Activated T-cell treated with anti-CD3 and anti-CD28 coated beads, Interleukin-2, amount 50 U/mL, for 72 hours (primary cell): ENCODE results near the gene PPP4R1. TPM values are rescaled to one million over a fixed set of nuclear protein-coding genes. Genes with fewer than 3 reads are reported as not detected.

Experiments used
- ATAC-seq, 2 donors: fragments of 150-1000 bp; cut with Tn5 transposase; replicated peaks in 1 of 2; 2 replicates each; pipeline ENCODE4 v1.10.0; 2021; ENCODE audit warnings: moderate library complexity in 2 of 2, mild to moderate bottlenecking in 1 of 2
- DNase-seq, 2 donors: peaks; one replicate each; pipeline ENCODE4 v3.0.0; 2021 to 2022; ENCODE audit warnings: mixed read lengths in 1 of 2
- H3K27ac Mint-ChIP-seq: one replicate; pipeline ENCODE4 v1.8.0; 2022; ENCODE audit warnings: mild to moderate bottlenecking, moderate library complexity, mixed read lengths
- H3K27me3 Mint-ChIP-seq: one replicate; pipeline ENCODE4 v1.8.0; 2022; ENCODE audit warnings: low read depth, mixed read lengths
- H3K36me3 Mint-ChIP-seq, 2 donors: one replicate each; pipeline ENCODE4 v1.8.0; 2022; ENCODE audit warnings: mixed read lengths in 2 of 2, mild to moderate bottlenecking in 1 of 2; ENCODE audit not compliant: insufficient read depth in 2 of 2
- H3K4me1 Mint-ChIP-seq: one replicate; pipeline ENCODE4 v1.8.0; 2022; ENCODE audit warnings: low read depth, mixed read lengths
- H3K4me3 Mint-ChIP-seq, 2 donors: one replicate each; pipeline ENCODE4 v1.8.0; 2022; ENCODE audit warnings: mild to moderate bottlenecking in 2 of 2, mixed read lengths in 2 of 2, moderate library complexity in 2 of 2
- H3K9me3 Mint-ChIP-seq, 2 donors: one replicate each; pipeline ENCODE4 v1.8.0; 2022; ENCODE audit warnings: mixed read lengths in 2 of 2
- total RNA-seq, 2 donors: library from RNA; stranded (reverse); gene quantifications; one replicate each; pipeline ENCODE4 v1.2.3, GENCODE V29; 2022

The PPP4R1 gene, protein sequence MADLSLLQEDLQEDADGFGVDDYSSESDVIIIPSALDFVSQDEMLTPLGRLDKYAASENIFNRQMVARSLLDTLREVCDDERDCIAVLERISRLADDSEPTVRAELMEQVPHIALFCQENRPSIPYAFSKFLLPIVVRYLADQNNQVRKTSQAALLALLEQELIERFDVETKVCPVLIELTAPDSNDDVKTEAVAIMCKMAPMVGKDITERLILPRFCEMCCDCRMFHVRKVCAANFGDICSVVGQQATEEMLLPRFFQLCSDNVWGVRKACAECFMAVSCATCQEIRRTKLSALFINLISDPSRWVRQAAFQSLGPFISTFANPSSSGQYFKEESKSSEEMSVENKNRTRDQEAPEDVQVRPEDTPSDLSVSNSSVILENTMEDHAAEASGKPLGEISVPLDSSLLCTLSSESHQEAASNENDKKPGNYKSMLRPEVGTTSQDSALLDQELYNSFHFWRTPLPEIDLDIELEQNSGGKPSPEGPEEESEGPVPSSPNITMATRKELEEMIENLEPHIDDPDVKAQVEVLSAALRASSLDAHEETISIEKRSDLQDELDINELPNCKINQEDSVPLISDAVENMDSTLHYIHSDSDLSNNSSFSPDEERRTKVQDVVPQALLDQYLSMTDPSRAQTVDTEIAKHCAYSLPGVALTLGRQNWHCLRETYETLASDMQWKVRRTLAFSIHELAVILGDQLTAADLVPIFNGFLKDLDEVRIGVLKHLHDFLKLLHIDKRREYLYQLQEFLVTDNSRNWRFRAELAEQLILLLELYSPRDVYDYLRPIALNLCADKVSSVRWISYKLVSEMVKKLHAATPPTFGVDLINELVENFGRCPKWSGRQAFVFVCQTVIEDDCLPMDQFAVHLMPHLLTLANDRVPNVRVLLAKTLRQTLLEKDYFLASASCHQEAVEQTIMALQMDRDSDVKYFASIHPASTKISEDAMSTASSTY
- 10 to 100 TPM; 17.5 to 23.7 TPM for total RNA-seq

DNA sequence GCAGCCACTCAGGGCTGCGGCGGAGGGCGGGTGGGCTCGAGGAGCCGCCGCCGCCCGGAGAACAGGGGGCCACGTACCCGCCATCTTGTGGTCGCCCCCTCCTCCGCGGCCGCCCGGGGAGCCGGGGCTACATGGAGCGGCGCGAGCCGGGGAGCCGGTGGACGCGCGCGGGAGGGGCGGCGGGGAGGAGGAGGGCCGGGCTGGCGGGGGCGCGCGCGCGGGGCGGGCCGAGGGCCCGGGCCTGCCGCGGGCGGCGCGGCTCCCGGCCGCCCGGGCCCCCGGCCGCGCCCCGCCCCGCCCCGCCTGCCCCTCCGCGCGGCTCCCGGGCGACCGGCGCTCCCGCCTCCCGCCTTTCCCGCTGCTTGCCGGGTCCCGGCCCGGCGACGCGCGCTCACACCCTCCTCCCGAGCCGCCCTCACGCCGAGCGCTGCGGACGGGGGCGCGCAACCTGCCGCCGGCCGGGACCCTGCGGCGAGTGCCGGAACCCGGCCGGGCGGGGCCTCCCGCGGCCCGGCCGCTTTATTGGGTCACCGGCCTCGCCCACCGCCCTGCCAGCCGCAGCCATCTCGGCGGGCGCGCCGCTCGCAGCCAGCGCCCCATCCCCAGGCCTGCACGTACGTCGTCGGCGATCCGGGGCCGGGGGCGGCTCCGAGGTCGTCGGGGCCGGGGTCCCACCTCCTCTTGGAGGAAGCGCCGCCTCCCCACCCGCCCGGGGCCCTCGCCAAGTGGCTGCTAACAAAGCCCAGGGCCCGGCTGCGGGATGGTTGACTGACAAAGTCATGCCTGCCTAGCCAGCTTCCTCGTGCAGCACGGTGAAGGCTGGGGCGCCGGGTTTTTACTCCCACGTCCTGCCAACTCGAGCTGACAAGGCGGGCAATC is at the start of gene PPP4R1:
Gene PPP4R1 (minus strand): TSS at position 159 of the 879 bp plus-strand sequence. CDS start 75 bp downstream, at position 84.
- Mint-ChIP-seq H3K36me3 (peaks cover 4% of the 10 kb centered on the region in 2 donors), H3K27me3 (no peaks in the 10 kb centered on the region), H3K9me3 (no peaks in the 10 kb centered on the region), H3K4me3 (peak within 1 kb of the TSS; percentile 96 to 97), H3K27ac (peak within 1 kb of the TSS; percentile 95), H3K4me1 (peaks cover 46% of the 10 kb centered on the region)
- ATAC-seq: peak; percentile 68 to 69
- DNase-seq: peak; percentile 70 to 76

DNA sequence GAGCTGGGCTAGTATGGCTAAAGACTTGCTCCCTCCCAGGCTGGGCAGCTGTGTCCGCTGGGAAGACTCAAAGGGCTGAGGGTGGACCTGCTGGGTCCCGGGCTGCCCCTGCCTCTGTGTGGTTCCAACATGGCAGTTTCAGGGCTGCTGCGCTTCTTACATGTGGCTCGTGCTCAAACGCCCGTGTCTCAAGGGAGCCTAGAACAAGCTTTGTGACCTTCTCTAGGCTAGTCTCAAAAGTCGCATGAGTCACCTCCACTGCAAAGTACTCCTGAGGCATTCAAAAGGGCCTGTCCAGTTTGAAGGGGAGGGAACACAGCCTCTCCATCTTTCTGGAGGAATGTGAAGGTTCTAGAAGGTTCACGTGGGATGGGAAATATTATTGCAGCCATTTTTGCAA is 49.0 kb upstream of the PPP4R1 start:
- Mint-ChIP-seq H3K27ac (no peak overlapping the region), H3K27me3 (no peaks in the 10 kb centered on the region), H3K4me1 (no peaks in the 10 kb centered on the region), H3K4me3 (no peak overlapping the region), H3K9me3 (no peaks in the 10 kb centered on the region), H3K36me3 (no peaks in the 10 kb centered on the region)
- DNase-seq (no peak), ATAC-seq (no peak)

DNA sequence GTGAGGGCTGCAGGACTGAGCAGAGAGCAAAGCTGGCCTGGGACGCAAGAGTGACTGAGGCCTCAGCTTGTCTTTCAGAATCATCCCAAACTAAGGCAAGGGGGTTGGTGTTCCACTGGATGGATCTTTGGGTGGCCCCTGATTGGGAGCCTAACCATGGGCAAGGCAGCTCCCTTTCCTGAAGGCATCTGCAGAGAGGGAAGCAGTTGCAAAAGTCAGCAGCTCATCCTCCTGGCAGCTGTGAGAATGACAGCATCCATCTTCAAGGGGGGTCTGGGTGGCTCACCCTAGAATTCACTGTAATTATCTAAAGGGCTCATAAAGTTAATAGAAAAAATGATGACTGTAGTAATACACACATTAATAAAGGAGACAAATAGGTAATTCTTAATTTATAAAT is 47.2 kb upstream of the PPP4R1 start:
- Mint-ChIP-seq H3K27me3 (no peaks in the 10 kb centered on the region), H3K4me1 (no peaks in the 10 kb centered on the region), H3K27ac (no peak overlapping the region), H3K36me3 (no peaks in the 10 kb centered on the region), H3K9me3 (no peaks in the 10 kb centered on the region), H3K4me3 (no peak overlapping the region)
- no peak for ATAC-seq
- DNase-seq: no peak

DNA sequence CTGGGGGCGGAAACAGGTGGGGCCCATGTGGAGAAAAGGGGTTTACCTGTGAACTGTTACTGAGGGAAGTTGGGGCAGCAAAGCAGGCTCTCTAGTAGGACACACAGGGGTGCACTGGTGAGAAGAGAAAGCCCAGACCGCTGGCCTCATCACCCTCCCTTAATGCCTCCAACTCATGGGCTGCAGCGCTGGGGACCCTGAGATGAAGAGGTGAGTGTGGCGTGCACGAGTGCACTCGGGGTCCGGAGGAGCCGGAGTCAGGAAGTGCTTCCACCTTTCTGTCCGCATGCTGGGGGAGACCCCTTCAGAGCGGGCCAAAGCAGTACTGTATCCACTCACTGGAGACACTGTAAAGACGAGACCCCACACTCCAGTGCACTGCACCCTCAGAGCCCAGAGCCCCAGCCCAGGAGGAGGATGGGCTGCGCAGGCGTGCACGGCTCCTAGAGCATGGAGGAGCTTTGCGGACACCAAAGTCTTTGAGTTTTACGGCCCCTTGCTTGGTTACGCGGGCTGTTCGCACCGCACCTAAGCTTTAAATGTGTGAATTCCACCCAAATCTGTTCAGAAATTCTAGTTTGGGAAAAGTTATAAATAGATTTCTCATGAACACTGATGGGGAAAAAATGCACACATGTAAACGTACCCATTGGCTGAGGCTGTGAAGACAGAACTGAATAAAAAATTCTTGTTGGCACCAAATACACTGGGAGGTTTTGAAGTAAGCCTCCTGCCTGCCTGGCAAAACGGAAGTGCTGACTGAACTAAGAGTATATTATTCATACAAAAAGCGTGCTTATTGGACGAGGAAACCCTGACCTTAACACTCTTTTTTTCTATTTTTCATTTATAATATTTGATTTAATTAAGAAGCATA is 45.4 kb upstream of the PPP4R1 start:
- no peak overlapping the region for H3K27ac Mint-ChIP-seq
- H3K4me1 Mint-ChIP-seq: no peaks in the 10 kb centered on the region
- ATAC-seq: no peak
- no peak overlapping the region for H3K4me3 Mint-ChIP-seq
- H3K27me3 Mint-ChIP-seq: no peaks in the 10 kb centered on the region
- H3K36me3 Mint-ChIP-seq: no peaks in the 10 kb centered on the region
- no peak for DNase-seq
- no peaks in the 10 kb centered on the region for H3K9me3 Mint-ChIP-seq

DNA sequence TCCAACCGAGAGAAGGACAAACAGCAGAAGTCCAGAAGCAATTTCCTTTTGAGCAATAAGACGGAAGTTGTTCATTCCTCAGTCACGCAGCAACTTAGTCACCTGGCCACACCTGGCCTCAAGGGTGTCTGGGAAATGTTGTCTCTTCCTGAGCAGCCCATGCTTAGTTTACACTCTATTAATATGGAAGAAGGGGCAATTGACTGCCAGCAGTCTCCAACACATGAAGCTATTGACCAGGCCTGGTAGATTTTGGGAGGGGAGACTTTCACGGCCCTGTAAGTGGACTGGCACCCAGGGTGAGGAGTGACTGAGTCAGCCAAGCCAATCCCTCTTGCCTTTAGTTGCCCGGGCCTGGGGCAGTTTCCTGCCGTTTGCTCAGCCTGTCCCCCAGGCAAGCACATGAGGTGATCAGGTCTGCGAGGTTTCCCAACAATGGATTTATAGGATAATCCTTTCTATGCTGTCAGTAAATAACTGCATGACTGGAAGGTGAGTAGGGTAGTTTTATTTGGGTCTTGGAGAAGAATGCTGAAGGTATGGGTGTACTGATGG is 43.8 kb upstream of the PPP4R1 start:
- Mint-ChIP-seq H3K4me1 (no peaks in the 10 kb centered on the region), H3K27ac (no peak overlapping the region), H3K27me3 (no peaks in the 10 kb centered on the region), H3K4me3 (no peak overlapping the region), H3K9me3 (no peaks in the 10 kb centered on the region), H3K36me3 (no peaks in the 10 kb centered on the region)
- ATAC-seq: no peak
- no peak for DNase-seq

DNA sequence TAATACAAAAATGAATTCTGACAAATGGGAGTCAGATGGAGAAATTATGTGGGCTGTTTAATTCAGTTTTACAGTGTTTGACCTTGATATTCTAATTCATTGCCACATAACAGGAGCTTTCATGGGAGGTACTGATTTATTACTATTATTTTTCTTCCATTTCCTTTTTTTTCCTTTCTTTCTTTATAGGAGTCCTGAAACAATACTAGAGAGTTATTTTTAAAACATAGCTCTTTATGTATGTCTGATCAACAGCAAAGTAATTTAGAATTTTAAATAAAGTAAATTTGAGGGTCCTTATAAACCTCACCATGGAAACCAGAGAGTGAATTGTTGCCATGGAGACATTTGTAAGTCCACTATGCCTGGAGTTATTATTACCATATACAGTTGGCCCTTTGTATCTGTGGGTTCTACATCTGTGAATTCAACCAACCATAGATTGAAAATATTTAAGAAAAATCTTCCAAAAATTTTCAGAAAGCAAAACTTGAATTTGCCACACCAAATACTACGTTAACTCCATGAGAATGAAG is 40.9 kb upstream of the PPP4R1 start:
- H3K4me3 Mint-ChIP-seq: no peak overlapping the region
- no peak for DNase-seq
- no peaks in the 10 kb centered on the region for H3K27me3 Mint-ChIP-seq

DNA sequence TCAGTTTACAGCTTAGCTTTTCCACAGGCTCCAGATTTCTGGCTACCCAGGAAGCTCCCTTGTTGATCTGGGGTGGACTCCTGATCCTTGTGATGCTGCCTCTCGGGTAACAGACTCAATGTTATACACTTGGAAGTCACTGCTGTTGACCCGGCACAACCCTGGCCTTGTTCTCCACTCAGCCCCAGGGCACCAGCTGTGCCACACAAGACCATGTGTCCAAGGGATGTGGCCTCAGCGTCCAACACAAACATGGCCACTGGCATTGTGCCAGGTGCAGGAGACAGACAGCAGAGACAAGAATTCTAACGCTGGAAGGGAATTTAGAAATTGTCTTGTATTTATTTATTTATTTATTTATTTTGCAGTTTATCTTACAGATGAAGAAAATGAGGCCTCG is 39.0 kb upstream of the PPP4R1 start:
- Mint-ChIP-seq H3K9me3 (no peaks in the 10 kb centered on the region), H3K36me3 (no peaks in the 10 kb centered on the region), H3K4me1 (no peaks in the 10 kb centered on the region), H3K27me3 (no peaks in the 10 kb centered on the region), H3K4me3 (no peak overlapping the region), H3K27ac (no peak overlapping the region)
- ATAC-seq (no peak), DNase-seq (no peak)

More for the DNA sequence above, 40.9 kb upstream of the PPP4R1 start:
- Mint-ChIP-seq H3K27ac (no peak overlapping the region), H3K9me3 (no peaks in the 10 kb centered on the region), H3K4me1 (no peaks in the 10 kb centered on the region), H3K36me3 (no peaks in the 10 kb centered on the region)
- no peak for ATAC-seq

DNA sequence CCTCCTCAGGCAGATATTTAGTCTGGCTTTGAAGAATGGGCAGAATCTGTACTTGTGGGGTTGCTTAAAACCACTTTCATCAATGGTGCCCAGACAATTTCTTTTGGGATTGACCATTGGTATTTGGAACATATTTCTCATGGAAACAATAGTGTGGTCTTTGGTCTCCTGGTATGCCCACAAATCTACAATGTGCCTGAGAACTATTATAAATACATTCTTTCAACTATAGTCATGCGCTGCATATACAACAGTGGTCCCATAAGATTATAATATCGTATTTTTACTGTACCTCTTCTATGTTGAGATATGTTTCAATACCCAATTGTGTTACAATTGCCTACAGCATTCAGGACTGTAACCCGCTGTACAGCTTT is 34.8 kb upstream of the PPP4R1 start:
- no peak for ATAC-seq
- Mint-ChIP-seq H3K4me1 (no peaks in the 10 kb centered on the region), H3K4me3 (no peak overlapping the region), H3K27ac (no peak overlapping the region), H3K36me3 (no peaks in the 10 kb centered on the region), H3K27me3 (no peaks in the 10 kb centered on the region), H3K9me3 (no peaks in the 10 kb centered on the region)
- no peak for DNase-seq

DNA sequence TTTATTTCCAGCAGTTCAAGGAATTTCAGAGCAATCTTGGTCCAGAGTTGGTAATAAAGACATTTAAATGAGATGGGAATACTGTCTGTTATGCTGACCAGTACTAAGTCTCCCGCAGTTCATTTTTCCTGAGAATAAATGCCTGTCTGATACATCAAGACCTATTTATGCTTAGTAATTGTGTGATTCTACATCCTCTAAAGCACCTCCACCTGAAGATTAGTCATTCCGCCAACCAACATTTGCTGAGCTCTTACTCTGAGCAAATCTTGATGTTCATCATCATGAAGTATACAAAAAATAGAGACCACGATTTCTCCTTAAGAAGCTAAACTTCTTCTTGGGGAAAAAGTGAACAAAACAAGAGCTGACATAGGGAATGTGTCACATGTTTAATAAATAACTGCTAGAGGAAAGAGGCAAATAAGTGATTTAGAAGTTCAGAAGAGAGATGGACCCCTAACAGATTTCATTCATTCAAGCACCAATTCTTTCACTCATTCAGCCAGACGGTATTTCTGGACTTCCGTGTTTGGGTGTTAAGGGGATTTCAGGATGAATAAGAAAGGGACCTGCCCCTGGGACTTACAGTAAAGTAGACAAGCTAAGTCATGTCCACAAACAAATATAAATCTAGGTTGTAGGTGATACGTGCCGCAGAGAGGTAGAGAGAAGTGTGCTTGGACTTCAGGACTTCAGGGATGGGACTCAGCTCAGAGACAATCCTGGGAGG is 34.2 kb upstream of the PPP4R1 start:
- H3K9me3 Mint-ChIP-seq: no peaks in the 10 kb centered on the region
- H3K4me1 Mint-ChIP-seq: no peaks in the 10 kb centered on the region
- H3K27ac Mint-ChIP-seq: no peak overlapping the region
- H3K36me3 Mint-ChIP-seq: no peaks in the 10 kb centered on the region
- DNase-seq (no peak), ATAC-seq (no peak)
- H3K4me3 Mint-ChIP-seq: no peak overlapping the region
- no peaks in the 10 kb centered on the region for H3K27me3 Mint-ChIP-seq

DNA sequence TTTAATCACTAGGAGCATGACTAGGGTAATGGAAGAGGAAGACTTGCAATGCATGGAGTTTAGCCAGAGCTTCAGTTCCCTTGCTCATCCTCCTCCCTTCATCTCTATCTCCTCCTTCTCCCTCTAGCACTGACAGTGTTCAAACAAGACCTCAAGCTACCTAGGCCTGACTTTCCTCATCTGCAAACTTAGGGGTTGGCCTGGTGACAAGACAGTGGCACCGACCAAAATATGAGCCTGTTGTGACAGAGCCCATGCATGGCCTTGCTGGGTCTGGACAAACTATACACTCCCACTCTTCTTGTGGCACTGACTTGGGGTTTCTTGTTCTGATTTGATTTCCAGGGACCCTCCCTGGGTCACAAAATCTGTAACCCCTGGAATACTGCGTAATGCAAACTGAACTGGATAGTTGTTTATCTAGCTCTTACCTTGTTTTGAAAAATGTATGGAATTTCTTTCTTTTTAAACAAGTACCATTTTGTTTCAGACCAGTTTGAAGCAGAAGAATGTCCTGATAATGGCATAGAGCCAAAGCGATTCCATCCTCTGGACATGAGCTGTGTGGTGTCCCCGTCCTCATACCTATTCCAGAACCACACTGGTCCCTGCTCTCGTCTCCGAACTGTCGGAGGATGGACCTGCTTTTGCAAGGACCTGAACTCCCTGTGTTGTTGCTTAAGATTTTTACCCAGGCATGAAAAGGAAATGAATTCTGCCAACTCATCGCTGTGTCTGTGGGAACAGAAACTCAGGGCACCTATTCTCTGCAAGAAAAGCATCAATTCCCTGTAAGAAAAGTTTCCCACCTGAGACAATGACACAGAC is 33.4 kb upstream of the PPP4R1 start:
- no peak overlapping the region for H3K27ac Mint-ChIP-seq

More for the DNA sequence above, 33.4 kb upstream of the PPP4R1 start:
- H3K4me3 Mint-ChIP-seq: no peak overlapping the region
- H3K4me1 Mint-ChIP-seq: no peaks in the 10 kb centered on the region
- DNase-seq: no peak
- H3K9me3 Mint-ChIP-seq: no peaks in the 10 kb centered on the region
- no peaks in the 10 kb centered on the region for H3K27me3 Mint-ChIP-seq
- no peak for ATAC-seq
- no peaks in the 10 kb centered on the region for H3K36me3 Mint-ChIP-seq
